ENCODE data around the gene E2F4. TPM values are rescaled to one million over a fixed set of nuclear protein-coding genes. Genes with fewer than 3 reads are reported as not detected.
A peak's percentile ranks its signal among the peaks of the same experiment; 100 is the strongest.

Gene E2F4
- polyA plus RNA-seq, 3 donors, result 65.5 to 72.7 (median 65.9) TPM

DNA sequence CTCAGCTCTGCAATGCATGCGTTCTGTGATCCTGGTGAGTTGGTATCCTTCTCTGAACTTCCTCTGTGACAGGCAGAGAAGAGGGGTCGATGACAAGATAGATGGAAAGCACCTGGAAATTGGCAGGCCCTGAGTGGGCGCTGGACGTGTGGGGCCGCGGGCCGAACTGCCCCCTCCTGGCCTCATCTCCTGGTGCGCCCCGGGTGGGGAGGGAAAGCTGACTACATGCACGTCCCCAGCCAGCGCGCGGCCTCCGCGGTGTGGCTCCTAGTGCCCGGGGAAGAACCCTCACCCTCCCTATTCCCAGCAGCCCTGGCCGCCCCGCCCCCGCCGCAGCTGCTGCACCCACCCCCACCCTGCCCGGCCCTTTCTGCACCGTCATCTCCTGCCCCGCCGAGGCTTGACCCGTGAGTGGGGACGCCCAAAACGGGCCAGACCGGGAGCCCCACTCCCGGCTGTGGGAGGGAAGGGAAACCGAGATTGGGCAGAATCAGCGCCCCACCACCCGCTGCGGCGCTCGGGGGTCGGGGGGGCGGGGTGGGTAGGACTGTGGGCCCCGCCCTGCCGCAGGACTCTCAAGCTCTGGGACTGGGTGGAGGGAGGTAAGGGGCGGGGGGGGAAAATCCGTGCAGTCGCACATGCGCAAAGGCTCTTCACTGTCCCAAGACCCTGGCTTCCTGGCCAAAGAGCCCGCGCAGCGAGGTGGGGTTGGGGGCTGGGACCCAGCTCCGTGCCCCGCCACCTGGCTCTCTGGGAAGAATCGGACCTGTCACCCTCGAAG lies 21.6 kb upstream of the E2F4 start, which contains the start of gene NOL3:
NOL3 (plus strand) TSS at position 371 of the 781 bp plus-strand sequence.
- no peak for DNase-seq

DNA sequence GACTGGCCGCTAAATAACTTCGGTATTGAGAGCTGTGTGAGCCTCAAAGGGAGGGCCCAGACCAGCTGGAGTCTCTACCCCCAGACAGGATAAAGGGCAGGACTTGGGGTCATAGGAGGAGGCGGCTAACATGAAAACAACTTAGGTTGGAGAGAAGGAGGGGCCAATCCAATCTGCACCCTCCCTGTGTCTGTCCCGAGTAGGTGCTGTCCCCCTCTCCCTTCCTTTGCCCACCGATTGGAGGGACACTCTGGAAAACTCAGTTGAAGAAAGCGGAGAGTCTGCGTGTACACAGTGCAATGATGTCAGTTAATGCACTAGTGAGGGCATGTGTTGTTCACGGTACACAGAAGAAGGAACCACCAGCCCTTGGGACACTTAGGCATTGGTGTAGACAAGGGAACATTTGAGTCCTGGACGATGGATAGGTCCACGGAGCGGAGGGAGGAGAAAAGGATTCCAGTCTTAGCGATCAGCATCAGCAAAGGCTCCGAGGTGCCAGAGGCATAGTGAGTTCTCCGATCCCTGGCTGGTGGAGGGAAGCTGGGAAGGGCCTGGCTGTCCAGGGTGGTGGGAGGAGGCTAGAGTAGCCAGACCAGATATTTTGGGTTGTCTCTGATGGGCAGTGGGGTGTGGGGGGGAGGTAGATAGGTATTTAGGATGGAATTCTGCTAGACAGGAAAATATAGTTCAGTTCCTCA lies 20.9 kb upstream of the E2F4 start:
- no peak for DNase-seq

DNA sequence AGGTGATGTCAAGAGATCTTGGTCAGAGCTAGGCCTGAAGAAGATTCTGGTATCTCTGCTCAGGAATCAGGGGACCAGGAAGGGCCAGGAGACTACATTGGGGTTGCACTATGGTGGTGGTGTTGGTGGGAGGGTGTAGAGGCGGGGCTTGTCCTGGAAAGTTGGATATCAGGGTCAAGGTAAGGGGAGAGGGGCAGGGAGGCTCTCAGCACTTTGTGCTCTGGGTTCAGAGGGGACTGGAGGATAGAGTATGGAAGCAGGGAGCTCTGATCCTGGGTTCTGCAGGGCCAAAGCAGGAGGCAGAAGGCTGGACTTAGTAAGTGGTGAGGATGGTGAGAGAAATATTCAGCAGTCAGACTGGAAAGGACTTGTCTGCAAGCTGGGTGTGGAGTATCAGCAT lies 18.6 kb upstream of the E2F4 start:
- DNase-seq, result no peak

DNA sequence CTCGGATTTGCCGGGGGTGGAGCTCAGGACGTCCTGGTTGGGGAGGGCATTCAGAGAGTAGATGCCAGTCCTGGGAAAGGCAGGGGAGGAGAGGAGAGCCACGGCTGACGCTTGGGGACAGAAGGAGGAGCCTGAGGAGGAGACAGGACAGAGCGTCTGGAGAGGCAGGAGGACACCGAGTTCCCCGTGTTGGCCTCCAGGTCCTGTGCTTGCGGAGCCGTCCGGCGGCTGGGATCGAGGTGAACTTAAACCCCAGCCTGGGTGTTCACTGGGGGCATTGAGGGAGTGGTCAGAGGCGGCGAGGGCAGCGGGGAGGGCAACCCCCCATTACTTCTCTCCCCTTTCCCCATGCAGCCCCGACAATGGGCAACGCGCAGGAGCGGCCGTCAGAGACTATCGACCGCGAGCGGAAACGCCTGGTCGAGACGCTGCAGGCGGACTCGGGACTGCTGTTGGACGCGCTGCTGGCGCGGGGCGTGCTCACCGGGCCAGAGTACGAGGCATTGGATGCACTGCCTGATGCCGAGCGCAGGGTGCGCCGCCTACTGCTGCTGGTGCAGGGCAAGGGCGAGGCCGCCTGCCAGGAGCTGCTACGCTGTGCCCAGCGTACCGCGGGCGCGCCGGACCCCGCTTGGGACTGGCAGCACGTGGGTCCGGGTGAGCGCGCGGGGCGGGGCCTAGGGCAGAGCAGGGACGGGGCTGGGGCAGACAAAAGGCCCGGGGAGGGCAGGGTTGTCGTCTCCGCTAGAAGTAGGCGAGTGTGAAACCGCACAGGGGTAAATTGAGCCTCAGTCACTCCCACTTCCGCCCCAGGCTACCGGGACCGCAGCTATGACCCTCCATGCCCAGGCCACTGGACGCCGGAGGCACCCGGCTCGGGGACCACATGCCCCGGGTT lies 17.9 kb upstream of the E2F4 start:
- DNase-seq, result no peak

DNA sequence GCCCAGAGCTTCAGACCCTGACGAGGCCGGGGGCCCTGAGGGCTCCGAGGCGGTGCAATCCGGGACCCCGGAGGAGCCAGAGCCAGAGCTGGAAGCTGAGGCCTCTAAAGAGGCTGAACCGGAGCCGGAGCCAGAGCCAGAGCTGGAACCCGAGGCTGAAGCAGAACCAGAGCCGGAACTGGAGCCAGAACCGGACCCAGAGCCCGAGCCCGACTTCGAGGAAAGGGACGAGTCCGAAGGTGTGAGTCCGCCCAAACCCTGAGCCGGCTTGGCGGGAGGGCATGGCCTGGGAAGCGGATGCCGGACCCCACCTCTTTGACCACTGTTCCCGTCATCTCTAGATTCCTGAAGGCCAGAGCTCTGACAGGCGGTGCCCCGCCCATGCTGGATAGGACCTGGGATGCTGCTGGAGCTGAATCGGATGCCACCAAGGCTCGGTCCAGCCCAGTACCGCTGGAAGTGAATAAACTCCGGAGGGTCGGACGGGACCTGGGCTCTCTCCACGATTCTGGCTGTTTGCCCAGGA lies 17.2 kb upstream of the E2F4 start:
- no peak for DNase-seq

DNA sequence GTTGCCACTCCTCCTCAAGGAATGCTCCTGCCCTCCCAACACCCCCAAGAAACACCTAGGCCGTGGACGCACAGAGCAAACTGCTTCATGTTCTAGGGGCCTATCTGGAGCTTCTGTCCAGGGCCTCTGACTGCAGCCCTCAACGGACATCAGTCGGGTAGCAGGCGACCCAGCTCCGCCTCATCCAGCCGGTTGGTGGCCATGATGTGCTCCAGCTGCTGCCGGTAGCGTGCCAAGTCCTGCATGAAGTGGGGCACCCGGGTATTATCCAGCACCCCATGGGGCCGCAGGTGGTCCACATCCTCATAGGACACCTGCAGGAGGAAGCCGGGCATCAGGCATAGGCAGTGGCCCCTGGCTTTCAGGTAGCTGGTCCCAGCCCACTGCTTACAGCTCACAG lies 15.3 kb upstream of the E2F4 start:
- no peak for DNase-seq

DNA sequence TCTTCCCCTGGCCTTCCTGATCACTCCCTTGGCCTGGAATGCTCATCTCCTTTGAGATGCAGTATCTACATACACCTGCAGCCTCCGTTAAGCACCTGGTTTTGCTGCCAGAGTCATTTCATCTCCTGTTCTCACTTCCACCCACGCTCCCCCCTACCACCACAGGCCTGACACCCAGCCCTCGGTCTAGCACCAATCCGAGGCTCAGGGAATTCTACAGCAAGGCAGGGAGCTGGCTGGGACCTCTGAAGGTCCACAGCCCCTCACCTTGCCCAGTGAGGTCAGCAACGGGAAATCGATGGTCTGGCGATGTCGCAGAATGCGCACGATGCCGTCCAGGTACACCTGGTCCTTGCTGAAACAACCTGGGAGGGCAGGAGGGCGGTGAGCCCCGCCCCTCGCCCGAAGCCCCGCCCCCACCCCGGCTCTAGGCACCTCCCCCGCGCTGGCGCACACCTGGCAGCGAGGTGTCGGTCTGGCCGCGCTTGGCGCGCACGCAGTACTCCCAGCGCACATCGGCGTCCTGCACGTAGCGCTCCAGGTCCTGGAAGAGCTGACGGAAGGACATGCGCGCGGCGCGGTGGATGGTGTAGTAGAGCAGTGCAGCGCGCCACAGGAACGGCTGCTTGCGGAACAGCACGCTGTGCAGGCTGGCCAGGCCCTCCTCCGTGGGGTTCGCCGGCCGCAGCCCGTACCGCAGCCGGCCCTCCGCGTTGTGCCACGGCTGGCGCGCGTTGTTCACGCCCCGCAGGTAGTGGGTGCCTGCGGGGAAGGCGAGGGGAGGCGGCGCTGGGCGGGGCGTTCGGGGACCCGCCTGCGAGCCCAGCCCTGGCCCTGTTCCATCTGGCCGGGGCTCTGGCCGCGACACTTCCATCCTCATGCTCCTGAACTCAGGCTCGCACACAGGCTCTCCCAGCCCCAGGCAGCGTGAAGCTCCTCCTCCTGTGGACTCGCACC lies 13.9 kb upstream of the E2F4 start:
- DNase-seq, result no peak

DNA sequence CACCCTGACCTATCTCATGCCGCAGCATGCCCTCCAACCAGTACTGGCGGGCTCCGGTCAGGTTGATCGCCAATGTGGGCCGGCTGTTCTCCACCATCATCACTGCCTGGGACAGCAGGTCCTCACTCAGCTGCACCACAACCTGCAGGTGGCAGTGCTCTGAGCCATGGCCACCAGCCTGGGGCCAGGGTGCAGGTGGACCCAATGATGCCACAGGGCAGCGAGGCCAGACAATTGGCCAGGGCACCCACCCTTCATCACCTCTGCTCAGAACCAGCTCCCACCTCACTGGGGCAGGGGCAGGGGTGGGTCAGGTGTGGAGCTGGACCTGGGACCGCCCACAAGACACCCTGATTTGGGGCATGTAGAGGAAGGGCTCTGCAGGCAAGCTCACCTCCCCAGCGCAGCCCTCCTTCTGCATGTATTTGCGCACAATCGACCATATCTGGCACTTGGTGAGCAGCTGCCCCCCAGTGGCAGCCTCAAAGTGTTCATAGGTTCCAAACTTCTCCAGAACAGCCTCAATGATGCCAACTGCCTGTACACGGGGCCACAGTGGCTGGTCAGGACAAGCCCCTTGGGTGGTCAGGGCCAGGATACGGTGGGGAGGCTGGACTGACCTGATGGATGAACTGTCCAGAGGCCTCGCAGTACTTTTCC lies 12.4 kb upstream of the E2F4 start:
- DNase-seq, result no peak

DNA sequence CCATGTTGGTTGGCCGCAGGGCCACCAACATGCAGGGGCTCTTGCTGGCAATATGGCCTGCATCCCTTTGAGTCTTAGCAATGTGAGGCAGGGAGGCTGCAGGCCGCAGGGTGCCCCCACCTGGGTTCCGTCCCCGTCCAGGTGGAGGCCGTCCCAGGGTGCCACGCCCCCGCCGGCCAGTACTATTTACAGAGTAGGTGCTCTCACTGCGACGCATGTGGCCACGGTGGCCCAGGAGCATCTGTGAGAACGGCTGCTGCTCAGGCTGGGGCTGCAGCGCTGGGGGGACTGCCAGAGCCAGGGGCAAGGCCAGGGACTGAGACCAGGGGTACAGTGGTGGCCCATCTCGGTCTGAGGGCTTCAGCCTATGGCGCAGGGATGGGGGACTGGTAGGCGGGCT lies 11.8 kb upstream of the E2F4 start:
- no peak for DNase-seq

DNA sequence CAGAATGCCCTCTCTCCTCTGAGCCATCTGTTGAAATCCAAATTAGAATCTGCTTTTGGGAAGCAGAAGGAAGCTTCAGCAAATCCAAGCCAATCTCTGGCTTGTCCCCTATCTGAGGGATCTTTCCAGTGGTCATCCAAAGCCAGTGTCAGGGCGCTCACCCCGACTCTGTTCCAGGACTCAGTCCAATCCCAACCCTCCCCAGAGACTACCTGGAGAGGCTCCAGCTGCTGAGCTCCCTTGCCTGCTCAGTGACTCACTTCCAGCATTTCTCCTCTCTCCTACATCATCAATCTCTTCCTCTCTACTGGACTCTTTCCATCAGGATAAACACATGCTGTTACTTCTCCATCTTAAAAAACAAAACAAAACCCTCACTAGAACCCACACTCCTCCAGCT lies 10.6 kb upstream of the E2F4 start:
- no peak for DNase-seq

DNA sequence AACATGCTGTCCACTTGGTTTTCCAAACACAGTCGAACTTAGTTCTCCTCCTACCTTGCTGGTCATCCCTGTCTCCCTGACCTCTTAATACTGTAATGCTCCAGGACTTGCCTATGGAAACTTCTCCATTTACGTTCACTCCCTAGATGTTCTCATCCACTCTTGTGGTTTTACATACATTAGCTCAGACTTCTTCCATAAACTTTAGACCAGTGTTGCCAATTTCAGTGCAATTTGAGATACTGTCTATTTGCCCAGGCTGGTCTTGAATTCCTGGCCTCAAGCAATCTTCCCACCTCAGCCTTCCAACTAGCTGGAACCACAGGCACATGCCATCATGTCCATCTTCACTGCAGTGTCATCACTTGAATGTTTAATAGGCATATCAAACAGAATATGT lies 9.7 kb upstream of the E2F4 start:
- DNase-seq, result no peak

DNA sequence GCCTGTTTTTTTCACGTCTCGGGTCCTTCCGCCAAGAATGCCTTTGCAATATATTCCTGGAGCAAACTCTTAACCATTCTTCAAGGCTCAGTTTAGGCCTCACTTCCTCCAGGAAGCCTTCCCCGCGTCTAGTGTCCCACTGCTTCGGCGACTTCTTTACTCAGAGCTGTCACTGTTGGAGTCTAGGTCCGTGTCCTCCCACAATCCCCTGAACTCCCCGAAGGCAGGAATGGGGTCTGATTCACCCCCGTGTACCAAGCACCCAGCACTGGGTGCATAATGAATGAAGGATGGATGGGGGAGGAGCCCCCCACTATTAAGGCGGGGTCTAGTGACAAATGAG lies 8.7 kb upstream of the E2F4 start:
- DNase-seq, result no peak

DNA sequence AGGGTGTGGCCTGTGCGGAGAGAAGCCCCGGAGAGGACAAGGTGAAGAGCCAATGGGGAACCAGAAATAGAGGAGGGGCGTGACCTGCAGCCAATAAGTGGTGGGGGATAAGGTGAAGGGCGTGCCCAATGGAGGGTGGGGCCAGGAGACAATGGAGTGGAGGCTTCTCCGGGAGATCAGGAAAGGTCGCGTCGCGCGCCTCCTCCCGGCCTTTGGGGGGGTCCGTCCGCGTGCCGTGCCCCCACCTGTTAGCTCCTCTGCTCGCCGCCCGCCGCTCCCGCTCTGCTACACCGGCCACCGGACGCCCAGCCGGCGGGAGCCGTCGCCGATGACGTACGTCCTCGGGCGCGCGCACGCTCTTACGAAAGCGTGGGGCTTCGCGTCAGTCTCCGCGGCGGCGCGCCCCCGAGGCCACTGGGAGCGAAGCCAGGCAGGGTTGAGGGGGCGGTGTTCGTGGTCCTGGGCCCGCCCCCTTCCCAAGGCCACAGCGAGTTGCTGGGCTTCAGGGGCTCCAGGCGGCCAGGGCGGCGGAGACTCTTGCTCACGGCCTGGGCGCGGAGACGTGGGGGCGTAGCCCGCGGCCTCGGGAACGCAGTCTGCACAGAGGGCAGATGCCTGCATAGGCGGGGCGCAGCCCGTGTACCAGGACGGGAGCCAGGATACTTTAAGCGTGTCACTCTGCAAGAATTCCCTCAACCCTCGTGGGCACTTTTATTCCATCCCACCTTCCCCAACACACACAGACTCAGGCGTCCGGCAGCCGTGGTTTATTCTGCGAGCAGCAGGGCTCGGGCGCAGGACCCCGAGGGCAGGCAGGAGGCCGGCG lies 8.1 kb upstream of the E2F4 start, which contains the start of gene MATCAP1:
MATCAP1 (minus strand) TSS at position 337 of the 826 bp plus-strand sequence. CDS start 3,353 bp downstream, outside the sequence.
- peak; percentile 97 for DNase-seq

DNA sequence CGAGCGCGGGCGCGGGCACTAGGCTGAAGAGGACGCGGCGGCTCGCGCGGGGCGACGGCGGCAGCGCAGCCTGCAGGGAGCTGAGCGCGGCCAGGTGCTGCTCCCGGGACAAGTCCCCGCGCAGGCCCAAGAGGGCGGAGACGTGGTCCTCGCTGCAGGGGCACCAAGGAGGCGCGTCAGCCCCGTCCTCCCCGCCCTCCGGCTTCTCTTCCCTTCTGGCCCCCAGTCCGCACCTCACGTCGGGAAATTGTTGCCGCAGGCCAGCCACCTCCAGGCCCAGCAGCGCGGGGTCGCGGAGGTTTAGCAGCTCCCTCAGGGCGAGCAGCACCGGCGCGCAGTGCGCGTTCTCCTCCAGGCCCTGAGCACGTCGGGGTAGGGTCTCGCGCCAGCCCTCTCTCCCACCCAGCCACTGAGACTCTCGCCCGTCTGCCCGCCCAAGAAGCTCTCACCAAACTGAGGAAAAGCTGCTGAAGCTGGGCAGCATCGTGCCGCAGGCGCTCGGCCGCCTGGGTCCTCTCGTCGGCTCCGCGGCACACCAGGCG lies 7.4 kb upstream of the E2F4 start:
- DNase-seq, result no peak

DNA sequence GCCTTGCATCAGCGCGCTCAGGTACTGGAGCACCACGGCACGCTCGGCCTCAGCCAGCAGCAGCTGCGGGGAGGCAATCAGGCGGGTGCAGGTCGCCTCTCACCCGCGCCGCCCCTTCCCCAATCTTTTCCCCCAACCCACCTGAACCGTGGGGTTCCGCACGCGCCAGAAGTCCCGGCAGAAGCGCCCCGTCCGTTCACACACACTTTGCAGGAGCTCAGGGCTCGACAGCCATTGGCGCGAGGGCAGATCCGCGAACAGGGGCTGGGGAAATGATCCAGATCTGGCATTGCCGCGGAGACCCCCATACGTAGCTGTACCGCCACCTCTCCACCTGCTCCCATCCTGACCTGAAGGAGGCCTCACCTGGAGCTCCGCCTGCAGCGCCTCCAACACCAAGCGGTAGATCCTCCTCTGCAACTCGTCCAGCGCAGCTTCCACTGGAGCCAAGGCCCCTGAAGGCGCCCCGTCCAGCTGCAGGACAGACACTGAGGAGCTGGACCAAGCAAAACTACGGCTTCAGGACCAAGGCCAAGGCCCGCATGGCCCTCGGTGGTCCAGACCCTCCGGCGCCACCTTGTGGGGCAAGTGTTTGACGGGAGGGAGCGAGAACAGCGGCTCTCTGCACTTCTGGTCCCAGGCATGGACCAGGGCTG lies 6.8 kb upstream of the E2F4 start:
- peak; percentile 91 for DNase-seq

DNA sequence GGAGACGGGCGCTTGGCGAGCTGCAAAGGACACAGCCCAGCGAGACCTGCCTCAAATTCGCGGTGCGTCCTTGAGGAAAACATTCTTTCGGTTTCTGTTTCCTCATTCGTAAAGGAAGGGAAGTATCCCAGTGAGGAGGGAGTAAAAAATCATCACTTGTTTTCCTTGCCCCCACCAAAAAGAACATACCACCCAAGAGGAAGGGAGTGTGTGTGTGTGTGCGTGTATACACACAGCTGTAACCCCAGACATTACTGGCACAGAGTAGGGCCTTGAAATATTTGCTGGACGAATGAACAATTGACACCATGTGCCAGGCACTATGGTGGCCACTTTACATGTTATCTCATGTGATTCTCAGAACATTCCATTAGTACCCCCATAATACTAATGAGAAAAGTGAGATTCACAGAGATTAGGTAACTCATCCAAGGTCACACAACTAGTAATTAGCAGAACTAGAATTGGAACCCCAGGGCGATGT lies 6.3 kb upstream of the E2F4 start:
- no peak for DNase-seq

DNA sequence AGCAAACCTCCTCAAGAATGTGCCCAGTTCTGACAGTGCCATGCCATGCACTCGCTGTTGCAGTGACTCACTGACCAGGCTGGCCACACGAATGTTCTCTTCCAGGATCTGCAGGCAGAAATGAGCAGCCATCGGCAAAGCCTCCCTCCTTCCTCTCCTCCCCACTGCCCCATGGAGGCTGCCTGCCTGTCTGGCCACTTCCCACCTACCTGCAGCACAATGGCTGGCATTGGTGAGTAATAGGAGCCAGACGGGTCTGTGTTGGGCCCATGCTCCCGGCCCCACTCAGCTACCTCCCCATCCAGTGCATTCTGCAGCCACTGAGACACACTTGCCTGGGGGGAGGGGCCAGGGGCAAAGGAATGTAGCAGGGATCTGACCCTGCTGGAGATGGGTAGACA lies 5.4 kb upstream of the E2F4 start:
- DNase-seq, result no peak

DNA sequence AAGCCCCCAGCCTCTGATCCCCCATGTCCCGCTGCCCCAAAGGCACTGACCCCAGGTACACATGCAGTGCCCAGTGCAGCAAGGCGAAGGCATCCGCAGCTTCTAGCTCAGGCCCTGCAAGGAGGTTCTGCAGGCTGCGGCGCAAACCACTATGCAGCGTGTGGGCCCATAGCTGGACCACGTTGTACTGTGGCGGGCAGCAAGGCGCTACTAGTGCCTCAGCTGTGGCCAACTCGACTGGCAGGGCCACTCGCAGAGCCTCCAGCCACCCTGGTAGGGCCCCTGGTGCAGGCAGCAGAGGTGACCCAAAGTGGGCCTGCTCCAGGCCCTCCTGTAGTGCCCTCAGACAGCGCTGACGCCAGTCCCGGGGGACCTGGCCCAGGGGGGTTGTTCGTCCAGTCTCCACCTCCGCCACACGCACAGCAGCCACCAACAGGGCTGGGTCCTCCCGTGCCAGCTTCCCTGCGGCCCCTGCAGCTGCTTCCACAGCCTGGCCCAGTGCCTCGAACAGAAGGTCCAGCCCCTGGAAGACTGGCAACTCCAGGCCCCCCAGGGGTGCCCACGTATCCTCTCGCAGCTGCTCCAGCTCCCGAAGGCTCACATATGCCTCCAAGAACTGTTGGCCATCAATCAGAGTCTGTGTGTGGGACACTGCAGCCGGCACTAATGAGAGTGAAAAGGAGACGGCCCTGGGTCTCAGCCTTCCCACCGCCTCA lies 4.6 kb upstream of the E2F4 start:
- DNase-seq, result no peak
